Measurements from ENCODE around the gene RHBDL3. TPM values are rescaled to one million over a fixed set of nuclear protein-coding genes. Genes with fewer than 3 reads are reported as not detected.

The RHBDL3 gene
- total RNA-seq, 2 donors from 2014 or later, result 0.26 to 0.66 TPM

- no peak for ATAC-seq
- WGBS, 2 donors, result 14 to 25% methylated on average over 4 to 10 of the region's 10 CpGs
- no peak overlapping the region for H3K4me3 ChIP-seq
Measured at GRCh38 chr17:32267690-32268205, 2.1 kb downstream of the RHBDL3 start.

GRCh38 chr17:32268734-32269288, 3.2 kb downstream of the RHBDL3 start:
- Histone ChIP-seq H3K4me3 (no peak overlapping the region), H3K4me1 (peaks cover 20% of the 10 kb centered on the region), H3K9me3 (no peaks in the 10 kb centered on the region), H3K27me3 (peaks cover 0 to 11% of the 10 kb centered on the region in 2 donors), H3K36me3 (replicated peaks in 1 of 2; ENCODE audit: insufficient read depth in 1 of 2, low read depth in 2 of 2) (no peaks in the 10 kb centered on the region), H3K27ac (no peak overlapping the region)
- DNase-seq (no peak), ATAC-seq (no peak)
- WGBS, 2 donors, result 76 to 84% methylated on average over 7 of the region's 7 CpGs
- intact Hi-C loops (cut with DNase I), result no loop called here
- TF ChIP-seq POLR2A (IDR thresholded peaks at IDR 0.05), result no peak
- TF ChIP-seq CTCF (IDR thresholded peaks at IDR 0.05), result no peak

More at GRCh38 chr17:32267690-32268205, 2.1 kb downstream of the RHBDL3 start:
- H3K9me3 ChIP-seq, result no peaks in the 10 kb centered on the region
- no peak for TF ChIP-seq POLR2A (IDR thresholded peaks at IDR 0.05)
- TF ChIP-seq CTCF (IDR thresholded peaks at IDR 0.05), result no peak
- H3K4me1 ChIP-seq, result peaks cover 20% of the 10 kb centered on the region
- peak in 1 of 4 donors; percentile 18 for DNase-seq
- intact Hi-C loops (cut with DNase I), result no loop called here
- no peak overlapping the region for H3K27ac ChIP-seq
- peaks cover 0 to 11% of the 10 kb centered on the region in 2 donors for H3K27me3 ChIP-seq
- no peaks in the 10 kb centered on the region for H3K36me3 ChIP-seq (replicated peaks in 1 of 2; ENCODE audit: insufficient read depth in 1 of 2, low read depth in 2 of 2)

GRCh38 chr17:32269377-32269776, 3.7 kb downstream of the RHBDL3 start:
- Histone ChIP-seq H3K4me1 (peaks cover 20% of the 10 kb centered on the region), H3K27ac (no peak overlapping the region), H3K27me3 (peaks cover 0 to 11% of the 10 kb centered on the region in 2 donors), H3K36me3 (replicated peaks in 1 of 2; ENCODE audit: insufficient read depth in 1 of 2, low read depth in 2 of 2) (no peaks in the 10 kb centered on the region), H3K4me3 (no peak overlapping the region), H3K9me3 (no peaks in the 10 kb centered on the region)
- 71 to 72% methylated on average over 11 of the region's 11 CpGs for WGBS, 2 donors
- DNase-seq (no peak), ATAC-seq (no peak)
- no peak for TF ChIP-seq CTCF (IDR thresholded peaks at IDR 0.05)
- no peak for TF ChIP-seq POLR2A (IDR thresholded peaks at IDR 0.05)
- intact Hi-C loops (cut with DNase I), result no loop called here

- Histone ChIP-seq H3K9me3 (no peaks in the 10 kb centered on the region), H3K4me1 (peaks cover 5% of the 10 kb centered on the region)
Measured at GRCh38 chr17:32271844-32272243, 6.2 kb downstream of the RHBDL3 start.

More at GRCh38 chr17:32271844-32272243, 6.2 kb downstream of the RHBDL3 start:
- ATAC-seq, result no peak
- peaks cover 0 to 3% of the 10 kb centered on the region in 2 donors for H3K27me3 ChIP-seq
- DNase-seq, result no peak
- 87 to 88% methylated on average over 8 of the region's 8 CpGs for WGBS, 2 donors
- TF ChIP-seq CTCF (IDR thresholded peaks at IDR 0.05) (no peak), POLR2A (IDR thresholded peaks at IDR 0.05) (no peak)
- intact Hi-C loops (cut with DNase I), result no loop called here
- H3K27ac ChIP-seq, result no peak overlapping the region
- no peaks in the 10 kb centered on the region for H3K36me3 ChIP-seq (replicated peaks in 1 of 2; ENCODE audit: insufficient read depth in 1 of 2, low read depth in 2 of 2)
- H3K4me3 ChIP-seq, result no peak overlapping the region
